H9 (cell line): ENCODE results near the gene LTBP2. TPM values are rescaled to one million over a fixed set of nuclear protein-coding genes. Genes with fewer than 3 reads are reported as not detected.

Experiments
- DNase-seq: peaks from one replicate; pipeline ENCODE4 v3.0.0-alpha.2; 2017
- H2AFZ ChIP-seq: one replicate; pipeline ENCODE4 v1.6.1; 2013; ENCODE audit warnings: mild to moderate bottlenecking, low read length, control low read depth, moderate library complexity
- H2AK5ac ChIP-seq: 2 replicates; pipeline ENCODE4 v1.6.1; 2013; ENCODE audit warnings: low read length, control low read depth, mixed read lengths; ENCODE audit not compliant: insufficient read length
- H2BK120ac ChIP-seq: one replicate; pipeline ENCODE4 v1.6.1; 2013; ENCODE audit warnings: low read depth, mild to moderate bottlenecking, low read length, control low read depth, inconsistent platforms; ENCODE audit not compliant: poor library complexity, severe bottlenecking
- H2BK12ac ChIP-seq: 2 replicates; pipeline ENCODE4 v1.6.1; 2013; ENCODE audit warnings: low read length, control low read depth, mixed read lengths, low read depth; ENCODE audit not compliant: insufficient read length
- H2BK15ac ChIP-seq: 2 replicates; pipeline ENCODE4 v1.6.1; 2013; ENCODE audit warnings: low read depth, low read length, control low read depth
- H2BK20ac ChIP-seq: one replicate; pipeline ENCODE4 v1.6.1; 2013; ENCODE audit warnings: low read depth, mild to moderate bottlenecking, low read length, control low read depth, inconsistent platforms; ENCODE audit not compliant: poor library complexity, severe bottlenecking
- H2BK5ac ChIP-seq: 2 replicates; pipeline ENCODE4 v1.6.1; 2013; ENCODE audit warnings: low read length, control low read depth, mixed read lengths; ENCODE audit not compliant: insufficient read length
- H3K14ac ChIP-seq: 2 replicates; pipeline ENCODE4 v1.6.1; 2013; ENCODE audit warnings: low read length, control low read depth; ENCODE audit not compliant: insufficient read depth
- H3K18ac ChIP-seq: 2 replicates; pipeline ENCODE4 v1.6.1; 2013; ENCODE audit warnings: low read depth, mild to moderate bottlenecking, mixed read lengths, low read length, control low read depth; ENCODE audit not compliant: insufficient read length
- H3K23ac ChIP-seq: 2 replicates; pipeline ENCODE4 v1.6.1; 2013; ENCODE audit warnings: low read length, control low read depth, mixed read lengths, low read depth; ENCODE audit not compliant: insufficient read length
- H3K23me2 ChIP-seq: 2 replicates; pipeline ENCODE4 v1.6.1; 2013; ENCODE audit warnings: low read depth, mild to moderate bottlenecking, mixed read lengths, low read length, control low read depth; ENCODE audit not compliant: insufficient read length, poor library complexity, severe bottlenecking
- H3K27ac ChIP-seq: 2 replicates; pipeline ENCODE4 v1.5.1; 2013; ENCODE audit warnings: low read length, control low read depth, mixed read lengths, low read depth; ENCODE audit not compliant: insufficient read length
- H3K27me3 ChIP-seq: 2 replicates; pipeline ENCODE4 v1.6.1; 2013; ENCODE audit warnings: low read length, control low read depth, inconsistent platforms; ENCODE audit not compliant: insufficient read depth
- H3K4ac ChIP-seq: 2 replicates; pipeline ENCODE4 v1.6.1; 2013; ENCODE audit warnings: low read depth, mild to moderate bottlenecking, control low read depth, inconsistent platforms, low read length, moderate library complexity
- H3K4me1 ChIP-seq: 2 replicates; pipeline ENCODE4 v1.6.1; 2013; ENCODE audit warnings: low read length, control low read depth, inconsistent platforms; ENCODE audit not compliant: insufficient read depth
- H3K4me2 ChIP-seq: 2 replicates; pipeline ENCODE4 v1.6.1; 2013; ENCODE audit warnings: low read length, control low read depth, mixed read lengths; ENCODE audit not compliant: insufficient read length, insufficient read depth
- H3K56ac ChIP-seq: 2 replicates; pipeline ENCODE4 v1.6.1; 2013; ENCODE audit warnings: low read depth, mild to moderate bottlenecking, mixed read lengths, low read length, control low read depth; ENCODE audit not compliant: insufficient read length
- H3K79me1 ChIP-seq: 2 replicates; pipeline ENCODE4 v1.6.1; 2013; ENCODE audit warnings: low read depth, mild to moderate bottlenecking, moderate library complexity, low read length, control low read depth, inconsistent platforms; ENCODE audit not compliant: insufficient read depth, poor library complexity, severe bottlenecking
- H3K79me2 ChIP-seq: 2 replicates; pipeline ENCODE4 v1.6.1; 2013; ENCODE audit warnings: low read length, control low read depth, inconsistent platforms; ENCODE audit not compliant: insufficient read depth
- H3K9ac ChIP-seq: 2 replicates; pipeline ENCODE4 v1.6.1; 2013; ENCODE audit warnings: low read length, control low read depth, mixed read lengths; ENCODE audit not compliant: insufficient read length; ENCODE audit errors: extremely low read depth
- H3K9me3 ChIP-seq: one replicate; pipeline ENCODE4 v1.6.1; 2013; ENCODE audit warnings: low read depth, low read length, inconsistent platforms; ENCODE audit not compliant: control insufficient read depth
- H3T11ph ChIP-seq: one replicate; pipeline ENCODE4 v1.6.1; 2013; ENCODE audit warnings: mild to moderate bottlenecking, low read length, control low read depth, inconsistent platforms
- H4K20me1 ChIP-seq: one replicate; pipeline ENCODE4 v1.6.1; 2013; ENCODE audit not compliant: control insufficient read depth, insufficient read length, insufficient read depth
- H4K5ac ChIP-seq: 2 replicates; pipeline ENCODE4 v1.6.1; 2013; ENCODE audit warnings: low read depth, mild to moderate bottlenecking, mixed read lengths, low read length, control low read depth; ENCODE audit not compliant: insufficient read length
- H4K8ac ChIP-seq: replicated peaks from 2 replicates; pipeline ENCODE4 v1.6.1; 2013; ENCODE audit warnings: low read length, control low read depth, mixed read lengths, low read depth; ENCODE audit not compliant: insufficient read length
- H4K91ac ChIP-seq: 2 replicates; pipeline ENCODE4 v1.6.1; 2013; ENCODE audit warnings: low read depth, mild to moderate bottlenecking, moderate library complexity, mixed read lengths, low read length, control low read depth; ENCODE audit not compliant: insufficient read length
- H3K27ac Mint-ChIP-seq, 3 experiments: 2 replicates in 2 of 3; 3 replicates in 1 of 3; pipeline ENCODE4 v1.8.0; 2020 to 2021; ENCODE audit warnings: mixed read lengths in 3 of 3, mild to moderate bottlenecking in 1 of 3, moderate library complexity in 1 of 3
- H3K27me3 Mint-ChIP-seq: 2 replicates; pipeline ENCODE4 v1.8.0; 2021; ENCODE audit warnings: low read depth, mild to moderate bottlenecking, moderate library complexity, mixed read lengths
- H3K36me3 Mint-ChIP-seq, 3 experiments: 2 replicates in 2 of 3; 3 replicates in 1 of 3; pipeline ENCODE4 v1.8.0; 2020 to 2021; ENCODE audit warnings: low read depth in 3 of 3, mixed read lengths in 3 of 3; ENCODE audit not compliant: insufficient read depth in 1 of 3
- H3K4me1 Mint-ChIP-seq, 2 experiments: 2 replicates each; pipeline ENCODE4 v1.8.0; 2020; ENCODE audit warnings: mixed read lengths in 2 of 2
- H3K4me3 Mint-ChIP-seq, 2 experiments: 2 replicates in 1 of 2; 3 replicates in 1 of 2; pipeline ENCODE4 v1.8.0; 2020 to 2021; ENCODE audit warnings: mild to moderate bottlenecking in 2 of 2, mixed read lengths in 2 of 2, moderate library complexity in 1 of 2
- H3K9me3 Mint-ChIP-seq, 2 experiments: 2 replicates in 1 of 2; 3 replicates in 1 of 2; pipeline ENCODE4 v1.8.0; 2020; ENCODE audit warnings: mild to moderate bottlenecking in 2 of 2, mixed read lengths in 2 of 2, moderate library complexity in 1 of 2
- WGBS: extraction: QIAGEN DNeasy Blood & Tissue Kit; methylation state at CpG from one replicate; pipeline ENCODE4 v1.1.7; 2013; ENCODE audit warnings: missing lambda C conversion rate, low lambda C conversion rate, mixed read lengths; ENCODE audit not compliant: insufficient read length; ENCODE audit errors: extremely low coverage; 5-methylcytosine and 5-hydroxymethylcytosine counted together
- total RNA-seq: library from RNA; stranded (reverse); gene quantifications from 2 replicates; pipeline ENCODE4 v1.2.1, GENCODE V29; 2021
- TF ChIP-seq, protein P1 (sequence below): fragments of 200-600 bp; sonication (generic); conservative IDR thresholded peaks from 3 replicates; pipeline ENCODE4 v1.8.0; 2021; ENCODE audit warnings: antibody characterized with exemption, mild to moderate bottlenecking

The LTBP2 gene
- total RNA-seq, 1 experiment from 2014 or later = 0.77 TPM

DNA sequence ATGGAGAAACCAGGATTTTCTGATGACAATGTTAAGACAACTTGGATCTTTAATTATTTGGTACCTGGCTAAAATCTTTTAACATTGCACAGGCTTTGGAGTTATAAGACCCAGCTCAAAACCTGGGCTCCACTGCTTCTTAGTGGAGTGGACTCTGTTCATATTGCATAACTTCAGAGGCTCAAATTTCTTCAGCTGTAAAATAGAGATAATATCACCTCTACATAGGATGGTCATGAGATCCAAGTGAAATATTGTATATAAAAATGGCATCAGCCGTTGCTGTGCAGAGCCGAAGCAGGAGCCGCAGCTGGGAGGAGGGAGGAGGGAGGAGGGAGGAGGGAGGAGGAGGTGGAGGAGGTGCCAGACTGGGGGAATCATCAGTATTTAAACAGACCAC lies 129.5 kb downstream of the LTBP2 start:
- H2AFZ ChIP-seq = no peak overlapping the region
- no peak overlapping the region for H2BK12ac ChIP-seq
- Mint-ChIP-seq H3K4me1 (peaks cover 16 to 22% of the 10 kb centered on the region in 2 experiments), H3K27ac (no peak overlapping the region), H3K4me3 (no peak overlapping the region), H3K36me3 (peaks cover 8 to 55% (median 54%) of the 10 kb centered on the region in 3 experiments), H3K9me3 (no peaks in the 10 kb centered on the region), H3K27me3 (no peaks in the 10 kb centered on the region)
- TF ChIP-seq, protein P1, sequence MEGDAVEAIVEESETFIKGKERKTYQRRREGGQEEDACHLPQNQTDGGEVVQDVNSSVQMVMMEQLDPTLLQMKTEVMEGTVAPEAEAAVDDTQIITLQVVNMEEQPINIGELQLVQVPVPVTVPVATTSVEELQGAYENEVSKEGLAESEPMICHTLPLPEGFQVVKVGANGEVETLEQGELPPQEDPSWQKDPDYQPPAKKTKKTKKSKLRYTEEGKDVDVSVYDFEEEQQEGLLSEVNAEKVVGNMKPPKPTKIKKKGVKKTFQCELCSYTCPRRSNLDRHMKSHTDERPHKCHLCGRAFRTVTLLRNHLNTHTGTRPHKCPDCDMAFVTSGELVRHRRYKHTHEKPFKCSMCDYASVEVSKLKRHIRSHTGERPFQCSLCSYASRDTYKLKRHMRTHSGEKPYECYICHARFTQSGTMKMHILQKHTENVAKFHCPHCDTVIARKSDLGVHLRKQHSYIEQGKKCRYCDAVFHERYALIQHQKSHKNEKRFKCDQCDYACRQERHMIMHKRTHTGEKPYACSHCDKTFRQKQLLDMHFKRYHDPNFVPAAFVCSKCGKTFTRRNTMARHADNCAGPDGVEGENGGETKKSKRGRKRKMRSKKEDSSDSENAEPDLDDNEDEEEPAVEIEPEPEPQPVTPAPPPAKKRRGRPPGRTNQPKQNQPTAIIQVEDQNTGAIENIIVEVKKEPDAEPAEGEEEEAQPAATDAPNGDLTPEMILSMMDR = no peak
- H3K27ac ChIP-seq = no peak overlapping the region
- no peak overlapping the region for H2AK5ac ChIP-seq
- no peak overlapping the region for H2BK15ac ChIP-seq
- DNase-seq = no peak
- no peaks in the 10 kb centered on the region for H3K79me1 ChIP-seq
- no peak overlapping the region for H2BK5ac ChIP-seq
- H3K23me2 ChIP-seq = no peaks in the 10 kb centered on the region
- H2BK20ac ChIP-seq = no peak overlapping the region
- no peaks in the 10 kb centered on the region for H3K9me3 ChIP-seq
- H3K4me1 ChIP-seq = no peaks in the 10 kb centered on the region; the same call in 1 of the 2 replicates
- no peak overlapping the region for H2BK120ac ChIP-seq
- H3K9ac ChIP-seq = no peak overlapping the region
- no peak overlapping the region for H4K91ac ChIP-seq
- no peak overlapping the region for H3K18ac ChIP-seq
- no peaks in the 10 kb centered on the region for H3K27me3 ChIP-seq
- WGBS = no CpG with 5 or more reads among the region's 3 CpGs
- no peak overlapping the region for H3K4ac ChIP-seq
- no peak overlapping the region for H4K8ac ChIP-seq
- no peak overlapping the region for H4K5ac ChIP-seq
- no peaks in the 10 kb centered on the region for H3K79me2 ChIP-seq
- no peak overlapping the region for H3K14ac ChIP-seq
- H3K4me2 ChIP-seq = no peak overlapping the region
- no peak overlapping the region for H3K56ac ChIP-seq
- no peak overlapping the region for H3K23ac ChIP-seq
- H4K20me1 ChIP-seq = no peaks in the 10 kb centered on the region
- H3T11ph ChIP-seq = no peak overlapping the region
